Hematopoietic multipotent progenitor cell treated with erythropoietin and hydrocortisone succinate and interleukin-3 and kit ligand, for 15 days (in vitro differentiated cells): ENCODE results near the gene ZNF791.
"Not testable (repeated sequence)": the region's sequence is repeated elsewhere in the genome, so short reads cannot be mapped to it uniquely, and the experiment has no call there.

Experiments used
- DNase-seq: peaks from one replicate; pipeline ENCODE4 v3.0.0-alpha.2; 2015; ENCODE audit warnings: low spot score

ZNF791 gene

GRCh38 chr19:12610540-12611360 is at the start of gene ZNF791, which contains the start of gene ZNF490:
TSS of gene ZNF791 (plus strand) at chr19:12610920. CDS start at chr19:12611080, 160 bp downstream.
TSS of gene ZNF490 (minus strand) at chr19:12610813. CDS start at chr19:12610680, 133 bp downstream.
- peak; percentile 97 for DNase-seq

GRCh38 chr19:12564016-12564664 is 46.6 kb upstream of the ZNF791 start:
- peak; percentile 78 for DNase-seq

- DNase-seq: not testable (repeated sequence)
Measured at GRCh38 chr19:12566380-12566779, 44.3 kb upstream of the ZNF791 start.

GRCh38 chr19:12567951-12568350 is 42.8 kb upstream of the ZNF791 start:
- no peak for DNase-seq

GRCh38 chr19:12574036-12574435 is 36.7 kb upstream of the ZNF791 start:
- DNase-seq: no peak

GRCh38 chr19:12578641-12579040 is 32.1 kb upstream of the ZNF791 start:
- DNase-seq: no peak

GRCh38 chr19:12580180-12580694 is 30.5 kb upstream of the ZNF791 start:
- no peak for DNase-seq

- no peak for DNase-seq
Measured at GRCh38 chr19:12581100-12581499, 29.6 kb upstream of the ZNF791 start.

GRCh38 chr19:12596485-12596884 is 14.2 kb upstream of the ZNF791 start:
- no peak for DNase-seq

GRCh38 chr19:12596927-12597548 is 13.7 kb upstream of the ZNF791 start:
- no peak for DNase-seq

- DNase-seq: no peak
Measured at GRCh38 chr19:12597594-12597993, 13.1 kb upstream of the ZNF791 start.

- no peak for DNase-seq
Measured at GRCh38 chr19:12603714-12604113, 7.0 kb upstream of the ZNF791 start.

GRCh38 chr19:12606796-12607195 is 3.9 kb upstream of the ZNF791 start:
- no peak for DNase-seq

- no peak for DNase-seq
Measured at GRCh38 chr19:12607631-12608030, 3.1 kb upstream of the ZNF791 start.

GRCh38 chr19:12611361-12611699 is 610 bp downstream of the ZNF791 start:
- DNase-seq: no peak

GRCh38 chr19:12617646-12618045 is 6.9 kb downstream of the ZNF791 start:
- no peak for DNase-seq

GRCh38 chr19:12621253-12622024 is 10.7 kb downstream of the ZNF791 start:
- DNase-seq: not testable (repeated sequence)

GRCh38 chr19:12623361-12624031 is 12.8 kb downstream of the ZNF791 start:
- no peak for DNase-seq

GRCh38 chr19:12626958-12627357 is 16.2 kb downstream of the ZNF791 start:
- no peak for DNase-seq

GRCh38 chr19:12628040-12629022 is 17.6 kb downstream of the ZNF791 start:
- DNase-seq: no peak
